ENCODE results near the gene NUMBL. TPM values are rescaled to one million over a fixed set of nuclear protein-coding genes. Genes with fewer than 3 reads are reported as not detected.
A peak's percentile ranks its signal among the peaks of the same experiment; 100 is the strongest.

The NUMBL gene
- total and polyA plus RNA-seq, 9 of the 15 experiments (the other 6 are each of a cell fraction or from before 2014, with no cell fraction given), result 0.39 to 38.6 (median 6.6) TPM

- TF ChIP-seq GTF2A2 (tag; IDR thresholded peaks at IDR 0.05) (no peak), SNAPC5 (CRISPR knock-in tag; IDR thresholded peaks at IDR 0.05) (no peak), E2F8 (IDR thresholded peaks at IDR 0.05; ENCODE audit: low read depth, partially characterized antibody) (peak; percentile 61), KLF13 (tag; IDR thresholded peaks at IDR 0.05; ENCODE audit: borderline replicate concordance, low read depth) (0 out of 2 replicates have a peak, but pooled peaks have one; percentile 58), NR0B1 (IDR thresholded peaks at IDR 0.05; ENCODE audit: partially characterized antibody) (no peak), RUNX1 (IDR thresholded peaks at IDR 0.05; ENCODE audit: low read depth) (no peak), ZNF717 (CRISPR knock-in tag; IDR thresholded peaks at IDR 0.05) (no peak), ZNF24 (IDR thresholded peaks at IDR 0.05) (no peak), ZNF263 (CRISPR knock-in tag; IDR thresholded peaks at IDR 0.05; ENCODE audit: borderline replicate concordance) (peak; percentile 58; the same call in 1 of the 2 replicates), TCF7L2 (IDR thresholded peaks at IDR 0.05; ENCODE audit: low read depth, low read length) (no peak), ZNF140 (CRISPR knock-in tag; IDR thresholded peaks at IDR 0.05) (no peak), MYC (IDR thresholded peaks at IDR 0.05; ENCODE audit: low read depth, low read length) (peak; percentile 71), MYC (CRISPR knock-in tag; IDR thresholded peaks at IDR 0.05; ENCODE audit: borderline replicate concordance, low read depth) (no peak), HDAC8 (tag; IDR thresholded peaks at IDR 0.05) (no peak)
Measured at GRCh38 chr19:40716482-40717324, 26.3 kb upstream of the NUMBL start, which contains the start of the genes COQ8B and ITPKC (continued).

Data from K562 (cell line).